ENCODE data around the gene SYT9.

DNA sequence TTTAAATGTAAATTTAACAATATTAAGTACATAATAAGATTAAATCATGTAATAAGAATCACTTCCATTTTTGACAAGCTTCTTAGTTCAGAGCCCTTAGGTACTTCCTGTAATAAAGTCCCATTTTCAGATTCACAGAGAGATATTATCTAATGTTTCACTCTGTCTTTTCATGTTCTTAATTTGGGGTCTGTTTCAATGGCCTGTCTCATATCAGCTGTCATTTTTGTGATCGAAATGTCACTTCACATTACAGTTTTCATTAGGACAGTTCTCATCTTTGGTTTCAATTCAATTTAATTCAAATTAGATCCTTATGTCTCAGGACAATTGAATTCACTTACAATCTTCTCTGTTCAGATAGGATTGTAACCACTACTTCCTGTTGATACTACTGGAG lies 211.0 kb downstream of the SYT9 start:
- TF ChIP-seq, protein P1, sequence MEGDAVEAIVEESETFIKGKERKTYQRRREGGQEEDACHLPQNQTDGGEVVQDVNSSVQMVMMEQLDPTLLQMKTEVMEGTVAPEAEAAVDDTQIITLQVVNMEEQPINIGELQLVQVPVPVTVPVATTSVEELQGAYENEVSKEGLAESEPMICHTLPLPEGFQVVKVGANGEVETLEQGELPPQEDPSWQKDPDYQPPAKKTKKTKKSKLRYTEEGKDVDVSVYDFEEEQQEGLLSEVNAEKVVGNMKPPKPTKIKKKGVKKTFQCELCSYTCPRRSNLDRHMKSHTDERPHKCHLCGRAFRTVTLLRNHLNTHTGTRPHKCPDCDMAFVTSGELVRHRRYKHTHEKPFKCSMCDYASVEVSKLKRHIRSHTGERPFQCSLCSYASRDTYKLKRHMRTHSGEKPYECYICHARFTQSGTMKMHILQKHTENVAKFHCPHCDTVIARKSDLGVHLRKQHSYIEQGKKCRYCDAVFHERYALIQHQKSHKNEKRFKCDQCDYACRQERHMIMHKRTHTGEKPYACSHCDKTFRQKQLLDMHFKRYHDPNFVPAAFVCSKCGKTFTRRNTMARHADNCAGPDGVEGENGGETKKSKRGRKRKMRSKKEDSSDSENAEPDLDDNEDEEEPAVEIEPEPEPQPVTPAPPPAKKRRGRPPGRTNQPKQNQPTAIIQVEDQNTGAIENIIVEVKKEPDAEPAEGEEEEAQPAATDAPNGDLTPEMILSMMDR (IDR thresholded peaks at IDR 0.05; ENCODE audit: low read depth, low read length), result no peak
- TF ChIP-seq EZH2phosphoT487 (IDR thresholded peaks at IDR 0.05; ENCODE audit: low read depth), result no peak
